Measurements from ENCODE around the gene RGS8.

DNA sequence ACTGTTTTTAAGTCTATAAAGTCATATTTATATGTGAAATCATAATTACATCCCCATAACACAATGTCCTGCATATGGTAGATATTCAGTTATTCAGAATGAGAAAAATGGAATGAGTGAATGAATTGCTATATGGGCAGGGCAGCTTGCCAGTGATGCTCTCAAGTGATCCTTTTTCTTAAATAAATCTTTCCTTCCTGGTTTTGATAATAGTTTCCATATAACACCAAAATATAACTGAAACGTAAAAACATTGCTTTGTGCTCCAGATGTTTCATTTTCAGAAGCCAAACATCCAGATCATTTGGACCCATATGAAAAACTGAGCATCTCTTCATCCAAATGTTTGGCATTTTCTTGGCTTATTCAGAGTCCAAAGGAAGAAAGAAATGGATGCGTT, 30.2 kb upstream of the RGS8 start:
- TF ChIP-seq, protein P1, sequence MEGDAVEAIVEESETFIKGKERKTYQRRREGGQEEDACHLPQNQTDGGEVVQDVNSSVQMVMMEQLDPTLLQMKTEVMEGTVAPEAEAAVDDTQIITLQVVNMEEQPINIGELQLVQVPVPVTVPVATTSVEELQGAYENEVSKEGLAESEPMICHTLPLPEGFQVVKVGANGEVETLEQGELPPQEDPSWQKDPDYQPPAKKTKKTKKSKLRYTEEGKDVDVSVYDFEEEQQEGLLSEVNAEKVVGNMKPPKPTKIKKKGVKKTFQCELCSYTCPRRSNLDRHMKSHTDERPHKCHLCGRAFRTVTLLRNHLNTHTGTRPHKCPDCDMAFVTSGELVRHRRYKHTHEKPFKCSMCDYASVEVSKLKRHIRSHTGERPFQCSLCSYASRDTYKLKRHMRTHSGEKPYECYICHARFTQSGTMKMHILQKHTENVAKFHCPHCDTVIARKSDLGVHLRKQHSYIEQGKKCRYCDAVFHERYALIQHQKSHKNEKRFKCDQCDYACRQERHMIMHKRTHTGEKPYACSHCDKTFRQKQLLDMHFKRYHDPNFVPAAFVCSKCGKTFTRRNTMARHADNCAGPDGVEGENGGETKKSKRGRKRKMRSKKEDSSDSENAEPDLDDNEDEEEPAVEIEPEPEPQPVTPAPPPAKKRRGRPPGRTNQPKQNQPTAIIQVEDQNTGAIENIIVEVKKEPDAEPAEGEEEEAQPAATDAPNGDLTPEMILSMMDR (IDR thresholded peaks at IDR 0.05) = no peak
- no peak for TF ChIP-seq NFIC (IDR thresholded peaks at IDR 0.05; ENCODE audit: borderline replicate concordance)

Data from SK-N-SH (cell line).